Stimulated activated CD4-positive, alpha-beta T cell treated with anti-CD3 and anti-CD28 coated beads, Interleukin-1b, Interleukin-23, amount 100 ng/mL, for 24 hours (primary cell): ENCODE data around the gene SYMPK.

Source experiments
- DNase-seq, 4 experiments: peaks; one replicate each; pipeline ENCODE4 v3.0.0-alpha.2; 2020; ENCODE audit warnings: low read depth in 4 of 4, low spot score in 1 of 4

SYMPK gene

GRCh38 chr19:45825917-45826893 lies 36.7 kb downstream of the SYMPK start:
- DNase-seq = no peak

DNA sequence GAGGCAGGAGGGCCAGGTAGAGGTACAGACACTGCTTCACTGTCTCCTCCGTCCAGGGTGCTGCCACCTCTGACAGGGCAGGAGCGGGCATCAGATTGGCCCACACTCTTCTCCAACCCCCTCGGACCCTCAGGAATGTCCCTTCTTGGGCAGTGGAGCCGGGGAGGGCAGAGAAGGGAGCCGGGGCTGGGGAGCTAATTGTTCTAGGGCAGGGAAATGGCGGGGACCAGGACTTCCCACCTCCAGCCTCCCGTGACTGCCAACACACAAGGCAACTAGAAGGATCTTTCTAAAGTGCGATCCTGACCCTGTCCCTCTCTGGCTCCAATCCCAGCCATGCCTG lies 37.7 kb downstream of the SYMPK start:
- DNase-seq = no peak

DNA sequence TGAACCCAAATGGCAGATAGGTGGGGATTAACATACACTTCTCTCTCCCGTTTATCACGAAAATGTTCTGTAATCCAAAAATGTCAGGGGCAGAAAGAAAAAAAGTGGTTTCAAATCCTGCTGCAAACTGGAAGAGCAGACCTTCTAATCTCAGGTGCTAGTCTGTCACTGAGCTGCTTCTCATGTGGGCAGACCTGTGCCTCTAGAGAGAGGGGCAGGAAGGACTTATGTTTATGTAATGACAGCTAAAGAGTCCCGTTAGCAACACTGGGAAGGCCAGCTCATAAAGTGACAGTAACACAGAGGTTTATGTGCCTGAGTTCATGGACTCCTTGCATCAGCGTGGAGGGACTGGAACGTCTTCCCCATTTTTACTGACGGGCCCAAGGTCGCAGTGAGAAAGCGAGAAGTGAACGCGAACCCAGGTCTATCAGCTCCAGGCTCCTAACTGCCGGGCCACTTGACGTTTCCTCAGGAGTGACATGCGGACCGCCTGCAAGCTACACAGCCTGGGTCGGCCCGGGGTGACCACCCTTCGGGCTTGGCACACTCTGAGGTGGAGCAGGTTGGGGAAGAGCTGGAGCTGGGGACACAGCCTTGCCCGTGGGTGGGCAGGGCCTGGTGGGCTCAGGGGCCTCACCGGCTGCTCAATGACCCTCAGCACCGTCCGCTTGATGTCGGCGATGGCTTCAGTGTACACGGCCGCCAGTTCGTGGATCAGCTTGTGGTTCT lies 38.2 kb downstream of the SYMPK start:
- DNase-seq = no peak

GRCh38 chr19:45824041-45824471 lies 38.9 kb downstream of the SYMPK start:
- no peak for DNase-seq

- no peak for DNase-seq
These were observed 39.8 kb downstream of the SYMPK start for GRCh38 chr19:45823182-45823581.

DNA sequence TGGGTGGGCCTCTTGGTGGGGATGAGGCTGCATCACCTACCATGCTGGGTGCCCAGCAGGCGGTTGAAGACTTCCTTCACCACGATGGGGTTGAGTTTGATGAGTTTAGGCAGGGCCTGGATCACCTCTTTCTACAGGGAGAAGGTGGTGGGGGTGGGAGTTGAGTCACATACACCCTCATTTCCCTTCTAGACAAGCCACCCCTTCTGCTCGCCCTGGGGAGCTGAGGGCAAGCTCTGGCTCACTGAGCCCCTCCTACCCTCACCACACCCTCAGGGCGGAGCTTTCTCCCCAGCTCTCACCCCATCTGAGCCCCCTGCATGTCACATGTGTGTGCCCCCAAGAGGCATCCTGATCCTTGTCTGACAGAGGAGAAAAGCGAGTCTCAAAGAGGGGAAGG lies 40.2 kb downstream of the SYMPK start:
- DNase-seq = no peak

DNA sequence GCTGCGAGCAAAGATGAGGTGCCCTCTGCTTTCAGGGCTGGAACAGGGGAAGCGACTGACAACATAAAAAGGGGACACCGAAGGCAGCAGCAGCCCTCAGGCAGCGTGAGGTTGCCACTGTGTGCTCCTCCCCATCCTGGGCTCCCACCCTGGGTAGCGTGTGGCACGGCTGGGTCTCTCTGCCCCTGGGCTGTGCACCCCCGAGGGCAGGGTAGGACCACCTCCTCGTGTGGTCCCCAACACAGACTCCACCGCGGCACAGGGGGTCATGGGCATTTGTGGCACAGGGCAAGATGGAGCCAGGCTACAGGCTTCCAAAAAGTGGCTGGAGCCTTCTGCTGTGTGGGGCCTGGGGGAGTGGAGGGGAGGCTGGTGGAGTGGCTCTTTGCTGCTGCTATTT lies 41.4 kb downstream of the SYMPK start:
- no peak for DNase-seq

GRCh38 chr19:45821103-45821521 lies 41.8 kb downstream of the SYMPK start:
- no peak for DNase-seq

DNA sequence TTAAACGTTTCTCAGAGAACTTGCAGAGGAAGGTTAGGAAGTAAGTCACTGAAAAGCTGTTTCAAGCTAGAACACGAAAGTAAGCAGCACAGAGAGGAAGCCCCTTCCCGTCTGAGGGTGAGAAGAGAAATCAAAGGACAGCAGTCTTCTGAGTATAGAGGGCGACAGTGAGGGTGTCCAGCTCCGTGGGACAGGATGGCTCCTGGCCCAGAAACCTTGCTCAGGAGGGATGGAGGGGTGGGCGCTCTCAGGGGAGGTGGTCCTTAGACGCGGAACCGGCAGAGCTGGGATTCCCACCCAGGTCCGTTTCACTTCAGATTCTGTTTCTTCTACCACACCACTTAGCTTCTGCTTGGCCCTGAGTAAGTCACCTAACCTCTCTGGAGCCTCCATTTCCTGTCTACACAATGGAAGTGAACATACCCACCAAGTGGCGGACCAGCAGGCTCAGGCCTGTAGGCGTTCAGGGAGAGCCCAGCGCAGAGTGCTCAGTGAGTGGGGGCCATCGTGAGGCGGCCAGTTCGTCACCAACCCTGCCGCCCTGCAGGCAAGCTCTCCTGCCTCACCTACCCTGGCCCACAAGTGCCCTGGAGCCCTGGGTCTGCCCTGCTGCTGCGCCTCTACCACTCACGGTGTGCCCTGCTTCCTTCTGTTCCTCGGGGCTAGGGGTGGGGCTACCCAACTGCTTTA lies 42.4 kb downstream of the SYMPK start:
- DNase-seq = no peak

GRCh38 chr19:45819769-45820168 lies 43.2 kb downstream of the SYMPK start:
- no peak for DNase-seq

DNA sequence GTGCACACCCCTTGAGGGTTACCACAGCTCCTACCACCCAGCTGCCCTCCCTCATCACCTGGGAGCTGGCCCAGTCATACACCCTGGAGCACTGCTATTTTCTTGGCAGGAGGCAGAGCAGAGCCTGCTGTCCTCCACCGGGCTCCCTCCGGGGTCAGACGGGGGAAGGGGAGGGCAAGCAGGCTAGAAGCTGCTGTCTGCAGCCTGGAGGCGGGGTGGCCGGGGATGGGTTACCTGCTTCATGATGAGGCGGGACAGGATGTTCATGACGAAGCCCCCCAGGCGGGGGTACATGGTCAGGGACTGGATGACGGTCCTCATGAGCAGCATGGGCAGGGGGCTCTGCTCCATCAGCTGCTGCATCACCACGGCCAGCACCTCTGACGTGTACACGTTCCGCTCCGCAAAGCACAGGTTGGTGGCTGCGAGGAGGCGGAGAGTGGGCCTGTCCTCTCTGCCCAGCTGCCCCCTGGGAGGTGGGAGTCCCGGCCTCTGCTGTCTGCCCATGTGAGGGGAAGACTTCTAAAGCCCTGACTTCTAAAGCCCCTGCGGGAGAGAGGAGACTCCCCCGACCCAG lies 45.1 kb downstream of the SYMPK start:
- DNase-seq = no peak

GRCh38 chr19:45817010-45817724 lies 45.8 kb downstream of the SYMPK start:
- peak; percentile 94 to 99 (median 97) for DNase-seq

GRCh38 chr19:45816236-45817009 lies 46.5 kb downstream of the SYMPK start:
- no peak for DNase-seq

- no peak for DNase-seq
These were observed 47.3 kb downstream of the SYMPK start for GRCh38 chr19:45815481-45816216.

- no peak for DNase-seq
These were observed 48.0 kb downstream of the SYMPK start, which contains the start of gene RSPH6A for GRCh38 chr19:45814851-45815480. TSS of gene RSPH6A (minus strand) at chr19:45815308. CDS start at chr19:45815176, 132 bp downstream.

- DNase-seq = no peak
These were observed 48.7 kb downstream of the SYMPK start for GRCh38 chr19:45814166-45814780.

DNA sequence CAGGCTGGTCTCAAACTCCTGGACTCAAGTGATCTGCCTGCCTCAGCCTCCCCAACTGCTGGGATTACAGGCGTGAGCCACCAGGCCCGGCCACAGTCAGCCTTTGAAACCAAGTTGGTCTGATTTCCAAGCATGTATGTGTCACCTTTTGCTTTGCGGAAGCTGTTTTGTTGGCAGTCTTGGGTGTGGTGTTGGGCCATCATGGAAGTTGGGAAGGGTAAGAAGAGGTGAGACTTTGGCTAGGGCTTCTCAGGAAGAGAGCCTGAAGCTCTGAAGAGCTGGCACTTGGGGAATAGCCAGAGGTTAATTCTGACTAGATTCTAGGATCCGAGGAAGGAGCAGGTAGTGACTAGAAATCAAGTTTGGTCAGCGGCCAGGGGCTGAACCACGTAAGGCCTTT lies 50.6 kb downstream of the SYMPK start:
- no peak for DNase-seq

- DNase-seq = no peak
These were observed 53.2 kb downstream of the SYMPK start for GRCh38 chr19:45809643-45810159.
